HepG2 (cell line): Measurements from ENCODE around the gene IFRD1. TPM values are rescaled to one million over a fixed set of nuclear protein-coding genes. Genes with fewer than 3 reads are reported as not detected.

Experiments used
- CHCHD3 ChIP-seq: sonication (generic); formaldehyde crosslinking; IDR thresholded peaks from 2 replicates; pipeline ENCODE4 v1.8.0; 2022; ENCODE audit warnings: mild to moderate bottlenecking, missing genetic modification reagents, moderate library complexity
- EHMT2 ChIP-seq: fragments of 200-600 bp; sonication (generic); IDR thresholded peaks from 2 replicates; pipeline ENCODE4 v1.7.0; 2017; ENCODE audit warnings: antibody characterized with exemption, low read depth, low read length, borderline replicate concordance
- ERF ChIP-seq: IDR thresholded peaks from 2 replicates; pipeline ENCODE4 v1.6.1; 2018; ENCODE audit warnings: missing biosample characterization, missing genetic modification reagents
- ETV5 ChIP-seq: IDR thresholded peaks from 2 replicates; pipeline ENCODE4 v1.6.1; 2018; ENCODE audit warnings: missing biosample characterization, missing genetic modification reagents, inconsistent platforms, borderline replicate concordance
- HOXA3 ChIP-seq: sonication (generic); formaldehyde crosslinking; IDR thresholded peaks from 2 replicates; pipeline ENCODE4 v1.5.0; 2020; ENCODE audit warnings: missing genetic modification reagents
- HOXA9 ChIP-seq: sonication (generic); formaldehyde crosslinking; IDR thresholded peaks from 2 replicates; pipeline ENCODE4 v1.8.1; 2022; ENCODE audit warnings: missing genetic modification reagents, mild to moderate bottlenecking, moderate library complexity, borderline replicate concordance
- MAFF ChIP-seq: IDR thresholded peaks from 2 replicates; pipeline ENCODE4 v1.6.1; 2011; ENCODE audit warnings: low read depth, low read length, improper control_type of control experiment
- MAFG ChIP-seq: sonication (generic); formaldehyde crosslinking; IDR thresholded peaks from 2 replicates; pipeline ENCODE4 v1.5.1; 2020; ENCODE audit warnings: mild to moderate bottlenecking, missing genetic modification reagents
- POLR2G ChIP-seq: fragments of 200-400 bp; formaldehyde crosslinking; IDR thresholded peaks from 2 replicates; pipeline ENCODE4 v1.6.1; 2018; ENCODE audit warnings: mild to moderate bottlenecking, low read depth, low read length, moderate library complexity
- RNF219 ChIP-seq: sonication (generic); formaldehyde crosslinking; IDR thresholded peaks from 2 replicates; pipeline ENCODE4 v1.5.0; 2020; ENCODE audit warnings: mild to moderate bottlenecking, missing genetic modification reagents
- SKI ChIP-seq: fragments of 450-650 bp; IDR thresholded peaks from one replicate; pipeline ENCODE4 v1.6.1; 2018; ENCODE audit warnings: mild to moderate bottlenecking; ENCODE audit not compliant: partially characterized antibody
- SPEN ChIP-seq: sonication (generic); formaldehyde crosslinking; IDR thresholded peaks from 2 replicates; pipeline ENCODE4 v1.5.1; 2020; ENCODE audit warnings: low read depth, mild to moderate bottlenecking, missing genetic modification reagents
- TAF15 ChIP-seq: fragments of 200-400 bp; formaldehyde crosslinking; IDR thresholded peaks from one replicate; pipeline ENCODE4 v1.6.1; 2018; ENCODE audit warnings: mild to moderate bottlenecking, low read depth, low read length; ENCODE audit not compliant: poor library complexity, severe bottlenecking
- ZGPAT ChIP-seq: IDR thresholded peaks from 2 replicates; pipeline ENCODE4 v1.6.1; 2016; ENCODE audit warnings: mild to moderate bottlenecking
- ZHX2 ChIP-seq, 2 experiments: sonication (generic) in 1 of 2; formaldehyde crosslinking in 1 of 2; IDR thresholded peaks; 2 replicates each; pipeline versions ENCODE4 v1.6.1 to v1.9.0; 2014 to 2022; ENCODE audit warnings: antibody characterized with exemption in 1 of 2, borderline replicate concordance in 1 of 2, inconsistent platforms in 1 of 2, low read depth in 1 of 2, missing genetic modification reagents in 1 of 2
- ZNF205 ChIP-seq: IDR thresholded peaks from 2 replicates; pipeline ENCODE4 v1.6.1; 2018; ENCODE audit warnings: missing biosample characterization, missing genetic modification reagents
- ZNF770 ChIP-seq: sonication (generic); formaldehyde crosslinking; IDR thresholded peaks from 2 replicates; pipeline ENCODE4 v1.5.0; 2020; ENCODE audit warnings: mild to moderate bottlenecking, missing genetic modification reagents
- polyA plus RNA-seq, 8 experiments: library from polyadenylated mRNA; depleted of rRNA in 3 of 8; stranded (reverse) in 7 of 8; unstranded in 1 of 8; fragments of >200 nt; fragmentation: Illumina TruSeq in 4 of 8; extraction: Trizol in 4 of 8; gene quantifications; 2 replicates each; pipeline versions ENCODE4 v1.2.1 to v1.2.3, GENCODE V29; 2011 to 2016; ENCODE audit warnings: low read depth in 4 of 8, missing spikeins in 1 of 8, mixed read lengths in 1 of 8; ENCODE audit not compliant: insufficient read depth in 1 of 8
- total RNA-seq, 5 experiments: library from RNA; depleted of rRNA; stranded (reverse); fragments of >200 nt; fragmentation: Illumina TruSeq; extraction: Trizol; gene quantifications; 2 replicates each; pipeline ENCODE4 v1.2.3, GENCODE V29; 2016; ENCODE audit warnings: low read depth in 1 of 5

Gene IFRD1
- total and polyA plus RNA-seq, 2 of the 13 experiments (the other 11 are each of a cell fraction or from before 2014, with no cell fraction given): 50.9 to 55.5 TPM

- TF ChIP-seq ZHX2 (IDR thresholded peaks at IDR 0.05; ENCODE audit: low read depth) (0 out of 2 replicates have a peak, but pooled peaks have one; percentile 41), ZHX2 (CRISPR knock-in tag; IDR thresholded peaks at IDR 0.05; ENCODE audit: borderline replicate concordance) (no peak), EHMT2 (peak; percentile 53; the same call in 1 of the 2 replicates), SKI (peak; percentile 37), ZNF770 (CRISPR knock-in tag) (peak; percentile 47; the same call in 1 of the 2 replicates), ZNF205 (0 out of 2 replicates have a peak, but pooled peaks have one; percentile 31), MAFF (peak; percentile 98), ETV5 (CRISPR knock-in tag) (peak; percentile 47; the same call in 1 of the 2 replicates), ERF (CRISPR knock-in tag) (peak; percentile 26; the same call in 1 of the 2 replicates), SPEN (CRISPR knock-in tag) (0 out of 2 replicates have a peak, but pooled peaks have one; percentile 39), RNF219 (CRISPR knock-in tag) (no peak), HOXA3 (CRISPR knock-in tag) (peak; percentile 53; the same call in 1 of the 2 replicates), TAF15 (no peak), POLR2G (peak; percentile 30; the same call in 1 of the 2 replicates), MAFG (peak; percentile 98), ZGPAT (CRISPR knock-in tag) (peak; percentile 70), HOXA9 (CRISPR knock-in tag) (no peak), CHCHD3 (CRISPR knock-in tag) (no peak)
Measured at GRCh38 chr7:112422842-112423496, 27.3 kb upstream of the IFRD1 start (continued).
